Measurements from ENCODE around the gene SPHK2. TPM values are rescaled to one million over a fixed set of nuclear protein-coding genes. Genes with fewer than 3 reads are reported as not detected.
"Not testable (repeated sequence)": the region's sequence is repeated elsewhere in the genome, so short reads cannot be mapped to it uniquely, and the experiment has no call there.

SPHK2 gene
- total RNA-seq, 1 donor from 2014 or later, result 21.2 TPM

DNA sequence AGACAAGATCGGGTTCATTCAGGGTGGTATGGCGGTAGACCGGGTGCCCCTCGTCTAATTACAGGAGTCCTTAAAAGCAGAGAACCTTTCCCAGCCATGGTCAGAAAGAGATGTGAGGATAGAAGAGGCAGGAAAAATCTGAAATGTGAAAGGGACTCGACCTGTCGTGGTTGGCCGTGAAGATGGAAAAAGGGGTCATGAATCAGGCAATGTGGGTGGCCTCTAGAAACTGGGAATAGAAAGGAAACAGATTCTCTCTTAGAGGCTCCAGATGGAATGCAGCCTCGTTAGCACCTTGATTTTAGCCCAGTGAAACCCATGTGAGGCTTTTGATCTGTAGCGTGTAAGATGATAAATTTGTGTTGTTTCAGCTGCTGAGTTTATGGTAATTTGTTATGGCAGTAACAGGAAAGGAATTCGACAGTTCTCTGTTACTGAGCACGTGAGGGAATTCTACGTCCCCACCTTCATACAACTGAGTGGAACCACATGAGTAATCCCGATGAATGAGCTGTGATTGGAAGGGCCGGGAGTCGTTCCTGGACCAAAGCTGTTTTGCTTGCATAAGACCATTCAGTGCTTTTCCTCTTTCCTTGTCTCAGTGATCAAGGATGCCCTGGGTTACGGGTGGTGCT, 37.7 kb downstream of the SPHK2 start:
- DNase-seq (ENCODE audit: extremely low read depth, low read depth, low spot score), result no peak

DNA sequence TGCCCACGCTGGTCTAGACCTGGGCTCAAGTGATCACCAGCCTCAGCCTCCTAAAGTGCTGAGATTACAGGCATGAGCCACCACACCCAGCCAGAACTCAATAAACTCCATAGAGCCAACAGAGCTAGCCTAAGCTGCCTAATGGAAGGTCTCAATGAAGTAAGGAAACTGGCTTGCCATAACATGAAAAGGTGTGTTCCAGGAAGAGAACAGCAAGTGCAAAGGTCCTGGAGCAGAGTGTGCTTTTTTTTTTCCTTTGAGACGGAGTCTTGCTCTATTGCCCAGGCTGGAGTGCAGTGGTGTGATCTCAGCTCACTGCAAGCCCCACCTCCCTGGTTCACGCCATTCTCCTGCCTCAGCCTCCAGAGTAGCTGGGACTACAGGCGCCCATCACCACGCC, 38.5 kb downstream of the SPHK2 start:
- DNase-seq (ENCODE audit: extremely low read depth, low read depth, low spot score), result not testable (repeated sequence)

DNA sequence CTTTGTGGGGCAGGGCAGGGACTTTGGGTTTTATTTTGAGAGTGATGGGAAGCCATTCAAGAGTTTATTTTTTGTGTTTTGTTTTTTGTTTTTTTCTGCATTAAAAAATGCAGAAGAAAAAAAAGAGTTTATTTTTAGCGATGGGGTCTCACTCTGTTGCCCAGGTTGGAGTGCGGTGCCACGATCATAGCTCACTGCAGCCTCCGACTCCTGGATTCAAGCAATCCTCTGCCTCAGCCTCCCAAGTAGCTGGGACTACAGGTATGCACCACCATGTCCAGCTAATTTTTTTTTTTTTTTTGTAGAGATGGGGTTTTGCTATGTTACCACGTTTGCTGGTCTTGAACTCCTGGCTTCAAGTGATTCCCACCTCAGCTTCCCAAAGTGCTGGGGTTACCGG, 39.2 kb downstream of the SPHK2 start:
- no peak for DNase-seq (ENCODE audit: extremely low read depth, low read depth, low spot score)

GRCh38 chr19:48659768-48660167, 40.5 kb downstream of the SPHK2 start:
- no peak for DNase-seq (ENCODE audit: extremely low read depth, low read depth, low spot score)

GRCh38 chr19:48660852-48661710, 41.8 kb downstream of the SPHK2 start:
- peak; percentile 89 for DNase-seq (ENCODE audit: extremely low read depth, low read depth, low spot score)

GRCh38 chr19:48661711-48662090, 42.4 kb downstream of the SPHK2 start:
- no peak for DNase-seq (ENCODE audit: extremely low read depth, low read depth, low spot score)

- no peak for DNase-seq (ENCODE audit: extremely low read depth, low read depth, low spot score)
These were observed 44.4 kb downstream of the SPHK2 start for GRCh38 chr19:48663667-48664066.

DNA sequence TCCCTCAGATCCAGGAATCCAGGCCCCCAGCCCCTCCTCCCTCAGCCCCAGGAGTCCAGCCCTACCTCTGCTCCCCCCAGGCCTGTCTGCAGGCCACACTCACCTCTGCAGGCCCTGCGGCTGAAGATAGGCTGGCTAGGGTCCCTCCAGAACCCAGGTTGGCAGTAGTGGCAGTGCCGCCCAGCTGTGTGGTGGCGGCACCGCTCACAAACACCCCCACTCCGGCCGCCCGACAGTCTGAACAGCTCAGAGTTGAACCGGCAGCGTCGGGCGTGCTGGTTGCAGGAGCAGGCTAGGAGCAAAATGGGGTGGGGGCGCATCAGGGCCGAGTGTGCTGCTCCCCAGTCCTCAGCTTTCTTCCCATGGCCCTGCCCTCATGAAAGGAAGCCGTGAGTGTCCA, 45.2 kb downstream of the SPHK2 start:
- no peak for DNase-seq (ENCODE audit: extremely low read depth, low read depth, low spot score)

GRCh38 chr19:48665786-48666185, 46.5 kb downstream of the SPHK2 start:
- DNase-seq (ENCODE audit: extremely low read depth, low read depth, low spot score), result no peak

DNA sequence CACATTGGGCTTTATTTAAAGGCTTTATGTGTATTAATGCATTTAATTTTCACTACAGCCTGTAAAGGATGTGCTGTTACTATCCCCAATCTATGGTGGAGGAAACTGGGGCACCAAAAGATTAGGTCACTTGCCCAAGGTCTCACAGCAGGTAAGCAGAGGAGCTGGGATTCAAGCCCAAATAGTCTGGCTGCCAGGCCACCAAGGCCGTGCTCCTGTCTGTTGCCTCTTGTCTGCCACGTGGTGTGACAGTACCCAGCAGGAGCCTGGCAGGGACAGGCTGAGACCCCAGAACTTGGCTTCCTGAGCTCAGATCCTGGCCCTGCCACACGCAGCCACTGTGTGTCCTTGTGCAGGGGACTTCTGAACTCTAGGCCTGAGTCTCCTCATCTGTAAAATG, 49.0 kb downstream of the SPHK2 start:
- no peak for DNase-seq (ENCODE audit: extremely low read depth, low read depth, low spot score)

GRCh38 chr19:48668761-48669160, 49.5 kb downstream of the SPHK2 start:
- no peak for DNase-seq (ENCODE audit: extremely low read depth, low read depth, low spot score)

- no peak for DNase-seq (ENCODE audit: extremely low read depth, low read depth, low spot score)
These were observed 50.8 kb downstream of the SPHK2 start for GRCh38 chr19:48669903-48670668.

DNA sequence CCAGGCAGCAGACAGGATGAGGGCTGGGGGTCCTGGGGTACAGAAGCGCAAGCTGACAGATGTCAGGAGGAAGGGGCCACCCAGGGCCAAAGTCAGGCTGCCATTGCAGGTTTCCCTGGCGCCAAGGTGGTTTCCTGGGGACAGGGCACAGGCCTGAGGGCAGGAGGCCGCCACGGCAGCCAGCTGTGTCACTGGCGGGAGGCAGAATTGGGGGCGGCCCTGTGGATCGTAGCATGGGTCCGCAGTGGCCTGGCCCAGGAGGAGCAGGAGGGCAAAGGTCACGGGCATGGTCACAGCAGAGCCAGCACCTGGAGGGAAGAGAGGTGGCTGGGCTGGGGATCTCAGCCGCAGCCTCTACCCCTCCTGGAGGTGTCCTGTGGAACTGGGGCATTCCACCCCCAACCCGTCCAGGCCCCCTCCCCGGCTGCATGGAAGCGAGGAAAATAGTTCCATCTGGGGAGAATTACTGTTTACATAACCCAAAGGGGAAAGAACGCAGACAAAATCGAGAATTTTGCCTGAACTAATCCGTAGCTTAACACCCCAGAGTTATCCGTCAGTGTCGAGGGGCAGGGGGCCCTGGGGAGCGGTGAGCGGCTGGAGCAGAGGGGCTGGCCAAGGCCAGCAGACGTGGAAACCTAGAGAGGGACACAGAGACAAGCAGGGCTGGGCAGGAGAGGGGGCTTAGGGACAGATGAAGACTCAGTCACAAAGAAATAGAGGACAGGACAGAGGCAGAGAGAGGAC, 51.6 kb downstream of the SPHK2 start:
- no peak for DNase-seq (ENCODE audit: extremely low read depth, low read depth, low spot score)

GRCh38 chr19:48671446-48671995, 52.2 kb downstream of the SPHK2 start:
- DNase-seq (ENCODE audit: extremely low read depth, low read depth, low spot score), result no peak

- DNase-seq (ENCODE audit: extremely low read depth, low read depth, low spot score), result no peak
These were observed 53.7 kb downstream of the SPHK2 start, which contains the start of gene NTN5 for GRCh38 chr19:48672994-48673393. NTN5 (minus strand) TSS chr19:48673017; CDS start chr19:48670986, 2,031 bp downstream.

- no peak for DNase-seq (ENCODE audit: extremely low read depth, low read depth, low spot score)
These were observed 54.3 kb downstream of the SPHK2 start for GRCh38 chr19:48673436-48674100.

- no peak for DNase-seq (ENCODE audit: extremely low read depth, low read depth, low spot score)
These were observed 55.0 kb downstream of the SPHK2 start for GRCh38 chr19:48674216-48674809.

GRCh38 chr19:48674921-48675824, 55.9 kb downstream of the SPHK2 start:
- no peak for DNase-seq (ENCODE audit: extremely low read depth, low read depth, low spot score)

All from glomerular endothelial cell (primary cell).